Dermis microvascular lymphatic vessel endothelial cell (primary cell): ENCODE data around the gene ACAA1. TPM values are rescaled to one million over a fixed set of nuclear protein-coding genes. Genes with fewer than 3 reads are reported as not detected.
"Not testable (repeated sequence)": the region's sequence is repeated elsewhere in the genome, so short reads cannot be mapped to it uniquely, and the experiment has no call there.

Source experiments
- DNase-seq, 2 donors: peaks; one replicate each; pipeline versions ENCODE4 v3.0.0 to v3.0.0-alpha.2; 2010; ENCODE audit warnings: low read depth in 2 of 2
- total RNA-seq: library from RNA; depleted of rRNA; stranded (reverse); fragments of >200 nt; gene quantifications from 2 replicates; pipeline ENCODE4 v1.2.1, GENCODE V29; 2014

ACAA1 gene
- total RNA-seq, 1 donor from 2014 or later: 34.9 TPM

GRCh38 chr3:38135621-38136277, 1.2 kb downstream of the ACAA1 start:
- not testable (repeated sequence) for DNase-seq

- not testable (repeated sequence) for DNase-seq
These were observed 2.3 kb downstream of the ACAA1 start for GRCh38 chr3:38134517-38135143.

GRCh38 chr3:38133557-38134405, 3.1 kb downstream of the ACAA1 start:
- DNase-seq: no peak

GRCh38 chr3:38133209-38133556, 3.7 kb downstream of the ACAA1 start:
- DNase-seq: no peak

GRCh38 chr3:38131621-38132369, 5.1 kb downstream of the ACAA1 start:
- DNase-seq: peak in 1 of 2 donors; percentile 65

GRCh38 chr3:38130631-38131065, 6.3 kb downstream of the ACAA1 start:
- no peak for DNase-seq

- no peak for DNase-seq
These were observed 7.9 kb downstream of the ACAA1 start for GRCh38 chr3:38129058-38129457.

GRCh38 chr3:38128303-38128655, 8.6 kb downstream of the ACAA1 start:
- DNase-seq: no peak

- no peak for DNase-seq
These were observed 9.2 kb downstream of the ACAA1 start for GRCh38 chr3:38127611-38128302.

GRCh38 chr3:38126121-38126892, 10.6 kb downstream of the ACAA1 start:
- DNase-seq: no peak

GRCh38 chr3:38125305-38126120, 11.4 kb downstream of the ACAA1 start:
- DNase-seq: no peak

GRCh38 chr3:38124324-38125122, 12.4 kb downstream of the ACAA1 start:
- DNase-seq: no peak

GRCh38 chr3:38122712-38123290, 14.1 kb downstream of the ACAA1 start:
- DNase-seq: no peak

- no peak for DNase-seq
These were observed 15.0 kb downstream of the ACAA1 start for GRCh38 chr3:38121832-38122461.

GRCh38 chr3:38121451-38121831, 15.5 kb downstream of the ACAA1 start:
- no peak for DNase-seq

GRCh38 chr3:38120693-38121450, 16.1 kb downstream of the ACAA1 start:
- DNase-seq: no peak
